OCI-LY7 (cell line): ENCODE results near the gene RPL41. TPM values are rescaled to one million over a fixed set of nuclear protein-coding genes. Genes with fewer than 3 reads are reported as not detected.
A peak's percentile ranks its signal among the peaks of the same experiment; 100 is the strongest.

Source experiments
- BruUV-seq: library from RNA; stranded (reverse); fragments of 400-500 nt; replicated peaks from 2 replicates; lab custom pipeline; 2021; lab: Mats Ljungman, UMichigan
- CTCF ChIA-PET: fragments of 300-600 bp; sonication (Branson Sonifier 250); formaldehyde crosslinking; loops from one replicate; lab custom pipeline; 2022; ENCODE audit warnings: antibody characterized with exemption; ENCODE audit not compliant: unreplicated experiment; lab: Charles Lee
- POLR2A ChIA-PET: fragments of 300-600 bp; sonication (Branson Sonifier 250); formaldehyde crosslinking; loops from one replicate; lab custom pipeline; 2022; ENCODE audit warnings: antibody characterized with exemption; lab: Charles Lee
- DNase-seq: peaks from one replicate; pipeline ENCODE4 v3.0.0-alpha.2; 2015; ENCODE audit warnings: low spot score
- H2AFZ ChIP-seq: fragments of 200-600 bp; sonication (generic), shearing (Covaris generic); 2 replicates; pipeline ENCODE4 v1.6.1; 2014; ENCODE audit warnings: mild to moderate bottlenecking, antibody characterized with exemption, low read length, moderate library complexity
- H3K27ac ChIP-seq: fragments of 200-600 bp; sonication (generic); 2 replicates; pipeline ENCODE4 v1.5.1; 2014; ENCODE audit warnings: mixed run types, low read depth, mild to moderate bottlenecking, moderate library complexity, low read length, inconsistent platforms; ENCODE audit not compliant: poor library complexity, severe bottlenecking
- H3K36me3 ChIP-seq: fragments of 200-600 bp; sonication (generic); 2 replicates; pipeline ENCODE4 v1.6.1; 2014; ENCODE audit warnings: mild to moderate bottlenecking, antibody characterized with exemption, low read length, moderate library complexity, mixed read lengths; ENCODE audit not compliant: insufficient read depth
- H3K4me1 ChIP-seq: fragments of 200-600 bp; sonication (generic); 2 replicates; pipeline ENCODE4 v1.5.1; 2014; ENCODE audit warnings: mild to moderate bottlenecking, low read length; ENCODE audit not compliant: insufficient read depth, poor library complexity, severe bottlenecking
- H3K4me2 ChIP-seq: fragments of 200-600 bp; sonication (generic); 2 replicates; pipeline ENCODE4 v1.6.1; 2014; ENCODE audit warnings: mild to moderate bottlenecking, low read length
- H3K4me3 ChIP-seq: fragments of 200-600 bp; sonication (generic); 2 replicates; pipeline ENCODE4 v1.5.1; 2014; ENCODE audit warnings: mild to moderate bottlenecking, low read depth, low read length; ENCODE audit not compliant: poor library complexity, severe bottlenecking
- H3K79me2 ChIP-seq: fragments of 200-600 bp; sonication (generic); 2 replicates; pipeline ENCODE4 v1.6.1; 2016; ENCODE audit warnings: low read depth, mild to moderate bottlenecking, low read length, moderate library complexity, mixed read lengths; ENCODE audit not compliant: insufficient read depth
- H3K9me2 ChIP-seq: fragments of 200-600 bp; sonication (generic); 2 replicates; pipeline ENCODE4 v1.6.1; 2016; ENCODE audit warnings: mild to moderate bottlenecking, low read length, mixed read lengths; ENCODE audit not compliant: insufficient read depth
- H3K9me3 ChIP-seq: fragments of 200-600 bp; sonication (generic); 2 replicates; pipeline ENCODE4 v1.6.1; 2014; ENCODE audit warnings: mild to moderate bottlenecking, mixed run types, low read length, mixed read lengths
- H4K20me1 ChIP-seq: fragments of 200-600 bp; sonication (generic); 2 replicates; pipeline ENCODE4 v1.6.1; 2014; ENCODE audit warnings: mild to moderate bottlenecking, antibody characterized with exemption, low read length, moderate library complexity, mixed read lengths; ENCODE audit not compliant: insufficient read depth
- CTCF ChIP-seq: fragments of 200-600 bp; sonication (generic); conservative IDR thresholded peaks from 2 replicates; pipeline ENCODE4 v1.5.1; 2014; ENCODE audit warnings: mild to moderate bottlenecking, antibody characterized with exemption, low read length, moderate library complexity, mixed read lengths
- EZH2phosphoT487 ChIP-seq: fragments of 200-600 bp; sonication (generic); IDR thresholded peaks from 2 replicates; pipeline ENCODE4 v1.6.1; 2018; ENCODE audit warnings: low read depth, borderline replicate concordance, mild to moderate bottlenecking, mixed run types, antibody characterized with exemption, low read length, moderate library complexity, mixed read lengths
- intact Hi-C: fragments of 100-400 bp; cut with micrococcal nuclease; formaldehyde crosslinking; loops from one replicate; pipeline ENCODE4 v1.10.0; 2022; ENCODE audit not compliant: unreplicated experiment
- total RNA-seq, 2 experiments: library from RNA; depleted of rRNA in 1 of 2; stranded (reverse); fragments of >200 nt in 1 of 2; shearing (Covaris generic) in 1 of 2; gene quantifications; 2 replicates each; pipeline ENCODE4 v1.2.3, GENCODE V29; 2014 to 2022

Gene RPL41
- total RNA-seq, 2 experiments from 2014 or later, result 4,534 to 4,745 TPM

GRCh38 chr12:56162468-56163290 is 46.2 kb downstream of the RPL41 start:
- H3K4me2 ChIP-seq, result no peak overlapping the region
- peaks cover 86% of the 10 kb centered on the region for H3K36me3 ChIP-seq
- no peak overlapping the region for H2AFZ ChIP-seq
- no peak overlapping the region for H3K4me3 ChIP-seq
- H3K9me2 ChIP-seq, result no peaks in the 10 kb centered on the region
- ChIA-PET POLR2A (interaction anchor here (0.7 to 1.9 kb wide), 5 partner anchors 25 to 45 kb away, joined by 3 to 8 read pairs (median 4); partner anchors contain the start of gene ESYT1), CTCF (no interaction called here)
- peaks cover 26% of the 10 kb centered on the region for H3K79me2 ChIP-seq
- no peak overlapping the region for H3K27ac ChIP-seq
- H4K20me1 ChIP-seq, result peaks cover 9% of the 10 kb centered on the region; the same call in 1 of the 2 replicates
- TF ChIP-seq EZH2phosphoT487 (no peak), CTCF (no peak)
- no peak for DNase-seq
- peaks cover 22% of the 10 kb centered on the region for H3K4me1 ChIP-seq
- BruUV-seq, result TSS peak; percentile 80
- intact Hi-C loops, result no loop called here
- H3K9me3 ChIP-seq, result no peaks in the 10 kb centered on the region

GRCh38 chr12:56163533-56164344 is 47.3 kb downstream of the RPL41 start:
- Histone ChIP-seq H3K27ac (no peak overlapping the region), H3K4me3 (no peak overlapping the region), H3K36me3 (peaks cover 92% of the 10 kb centered on the region), H3K79me2 (peaks cover 20% of the 10 kb centered on the region), H3K4me2 (no peak overlapping the region), H2AFZ (no peak overlapping the region), H3K9me2 (no peaks in the 10 kb centered on the region), H3K4me1 (peaks cover 22% of the 10 kb centered on the region), H3K9me3 (no peaks in the 10 kb centered on the region), H4K20me1 (peaks cover 9% of the 10 kb centered on the region; the same call in 1 of the 2 replicates)
- intact Hi-C loops, result no loop called here
- no peak for DNase-seq
- no peak for TF ChIP-seq CTCF
- TF ChIP-seq EZH2phosphoT487, result no peak
- ChIA-PET POLR2A (interaction anchor here (0.7 to 1.1 kb wide), 3 partner anchors 24 to 41 kb away, joined by 3 to 8 read pairs (median 4); partner anchors contain the start of gene ESYT1), CTCF (no interaction called here)
- no TSS peak for BruUV-seq
